A673 (cell line): Measurements from ENCODE around the gene HBD. TPM values are rescaled to one million over a fixed set of nuclear protein-coding genes. Genes with fewer than 3 reads are reported as not detected.

Experiments
- BruUV-seq: library from RNA; stranded (reverse); fragments of 400-500 nt; replicated peaks from 2 replicates; lab custom pipeline; 2021; lab: Mats Ljungman, UMichigan
- CTCF ChIA-PET: fragments of 300-600 bp; sonication (Branson Sonifier 250); formaldehyde crosslinking; loops from one replicate; lab custom pipeline; 2022; ENCODE audit warnings: antibody characterized with exemption; lab: Charles Lee
- POLR2A ChIA-PET: fragments of 300-600 bp; sonication (Branson Sonifier 250); formaldehyde crosslinking; loops from one replicate; lab custom pipeline; 2022; ENCODE audit warnings: antibody characterized with exemption; ENCODE audit not compliant: low non-redundant PET; lab: Charles Lee
- DNase-seq: peaks from one replicate; pipeline ENCODE4 v3.0.0-alpha.2; 2015; ENCODE audit warnings: low spot score
- H3K27ac ChIP-seq: fragments of 200-600 bp; sonication (generic); 2 replicates; pipeline ENCODE4 v1.5.1; 2016; ENCODE audit warnings: mixed run types, low read depth, mild to moderate bottlenecking, mixed read lengths, antibody characterized with exemption, low read length; ENCODE audit not compliant: poor library complexity, severe bottlenecking
- H3K27me3 ChIP-seq: fragments of 200-600 bp; sonication (generic); replicated peaks from 2 replicates; pipeline ENCODE4 v1.6.1; 2017; ENCODE audit warnings: mixed run types, low read depth, mild to moderate bottlenecking, mixed read lengths, antibody characterized with exemption, low read length; ENCODE audit not compliant: insufficient read depth, poor library complexity
- H3K36me3 ChIP-seq: fragments of 200-600 bp; sonication (generic); 2 replicates; pipeline ENCODE4 v1.6.1; 2016; ENCODE audit warnings: mixed run types, mild to moderate bottlenecking, mixed read lengths, antibody characterized with exemption, low read length; ENCODE audit not compliant: insufficient read depth, poor library complexity, severe bottlenecking
- H3K4me1 ChIP-seq: fragments of 200-600 bp; sonication (generic); 2 replicates; pipeline ENCODE4 v1.6.1; 2017; ENCODE audit warnings: mixed run types, mild to moderate bottlenecking, mixed read lengths, antibody characterized with exemption, low read length; ENCODE audit not compliant: insufficient read depth, poor library complexity, severe bottlenecking
- H3K4me3 ChIP-seq: fragments of 200-600 bp; sonication (generic); 2 replicates; pipeline ENCODE4 v1.5.1; 2016; ENCODE audit warnings: low read depth, mixed run types, mild to moderate bottlenecking, mixed read lengths, low read length; ENCODE audit not compliant: poor library complexity, severe bottlenecking
- H3K9me3 ChIP-seq: fragments of 200-600 bp; sonication (generic); 2 replicates; pipeline ENCODE4 v1.6.1; 2016; ENCODE audit warnings: mixed run types, low read depth, mild to moderate bottlenecking, mixed read lengths, antibody characterized with exemption, low read length; ENCODE audit not compliant: poor library complexity, severe bottlenecking
- EZH2 ChIP-seq: fragments of 200-600 bp; sonication (generic); IDR thresholded peaks from 2 replicates; pipeline ENCODE4 v1.6.1; 2017; ENCODE audit warnings: borderline replicate concordance, low read depth, mild to moderate bottlenecking, mixed read lengths, antibody characterized with exemption, low read length; ENCODE audit not compliant: poor library complexity, severe bottlenecking
- intact Hi-C: fragments of 100-400 bp; cut with micrococcal nuclease; formaldehyde crosslinking; loops from one replicate; pipeline ENCODE4 v1.10.0; 2022; ENCODE audit not compliant: unreplicated experiment
- total RNA-seq: library from RNA; stranded (reverse); gene quantifications from 2 replicates; pipeline ENCODE4 v1.2.3, GENCODE V29; 2021
- TF ChIP-seq, protein P1 (sequence below): fragments of 300-800, 200-600 bp; sonication (generic); conservative IDR thresholded peaks from 2 replicates; pipeline ENCODE4 v1.5.1; 2017; ENCODE audit warnings: low read depth, mild to moderate bottlenecking, antibody characterized with exemption, low read length, moderate library complexity, mixed read lengths

Gene HBD
- total RNA-seq, 1 experiment from 2014 or later = not detected

DNA sequence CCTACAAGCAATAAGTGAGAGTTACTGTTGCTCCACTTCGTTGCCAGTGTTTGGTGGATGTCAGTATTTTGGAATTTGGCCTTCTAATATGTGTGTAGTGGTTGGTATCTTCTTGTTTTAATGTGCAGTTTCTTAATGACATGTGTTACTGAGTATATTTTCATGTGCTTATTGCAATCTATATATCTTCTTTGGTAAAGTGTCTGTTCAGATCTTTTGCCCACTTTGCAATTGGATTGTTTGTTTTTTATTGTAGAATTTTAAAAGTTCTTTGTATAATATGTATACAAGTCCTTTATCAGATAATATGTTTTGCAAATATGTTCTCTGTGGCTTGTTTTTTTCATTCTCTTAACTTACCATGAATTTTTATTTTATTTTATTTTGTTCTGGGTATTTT is 41.5 kb downstream of the HBD start:
- TF ChIP-seq, protein P1, sequence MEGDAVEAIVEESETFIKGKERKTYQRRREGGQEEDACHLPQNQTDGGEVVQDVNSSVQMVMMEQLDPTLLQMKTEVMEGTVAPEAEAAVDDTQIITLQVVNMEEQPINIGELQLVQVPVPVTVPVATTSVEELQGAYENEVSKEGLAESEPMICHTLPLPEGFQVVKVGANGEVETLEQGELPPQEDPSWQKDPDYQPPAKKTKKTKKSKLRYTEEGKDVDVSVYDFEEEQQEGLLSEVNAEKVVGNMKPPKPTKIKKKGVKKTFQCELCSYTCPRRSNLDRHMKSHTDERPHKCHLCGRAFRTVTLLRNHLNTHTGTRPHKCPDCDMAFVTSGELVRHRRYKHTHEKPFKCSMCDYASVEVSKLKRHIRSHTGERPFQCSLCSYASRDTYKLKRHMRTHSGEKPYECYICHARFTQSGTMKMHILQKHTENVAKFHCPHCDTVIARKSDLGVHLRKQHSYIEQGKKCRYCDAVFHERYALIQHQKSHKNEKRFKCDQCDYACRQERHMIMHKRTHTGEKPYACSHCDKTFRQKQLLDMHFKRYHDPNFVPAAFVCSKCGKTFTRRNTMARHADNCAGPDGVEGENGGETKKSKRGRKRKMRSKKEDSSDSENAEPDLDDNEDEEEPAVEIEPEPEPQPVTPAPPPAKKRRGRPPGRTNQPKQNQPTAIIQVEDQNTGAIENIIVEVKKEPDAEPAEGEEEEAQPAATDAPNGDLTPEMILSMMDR = no peak
- no peak for TF ChIP-seq EZH2
- H3K4me1 ChIP-seq = no peaks in the 10 kb centered on the region
- intact Hi-C loops = no loop called here
- no peak overlapping the region for H3K4me3 ChIP-seq
- H3K27me3 ChIP-seq = no peaks in the 10 kb centered on the region
- BruUV-seq = no TSS peak
- no peak overlapping the region for H3K27ac ChIP-seq
- ChIA-PET CTCF (no interaction called here), POLR2A (no interaction called here)
- DNase-seq = no peak
- H3K9me3 ChIP-seq = no peaks in the 10 kb centered on the region
- no peaks in the 10 kb centered on the region for H3K36me3 ChIP-seq

DNA sequence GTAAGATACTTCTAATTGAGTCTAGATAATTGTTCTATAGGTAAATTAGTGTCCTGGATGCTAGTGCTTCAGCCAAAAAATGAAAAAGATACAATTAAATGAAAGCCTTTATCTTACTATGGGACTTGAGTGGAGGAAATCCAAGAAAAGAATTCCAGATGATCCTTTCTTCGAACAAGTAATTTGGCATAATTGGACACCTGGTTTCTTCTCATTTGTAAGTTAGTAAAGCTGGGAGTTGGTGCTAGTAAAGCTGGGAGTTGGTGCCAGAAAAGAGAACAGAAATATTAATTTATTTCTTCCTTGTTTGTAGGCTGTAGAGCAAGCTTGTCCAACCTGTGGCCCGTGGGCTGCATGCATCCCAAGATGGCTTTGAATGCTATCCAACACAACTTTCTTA is 46.1 kb downstream of the HBD start:
- Histone ChIP-seq H3K4me3 (no peak overlapping the region), H3K9me3 (no peaks in the 10 kb centered on the region), H3K27ac (no peak overlapping the region), H3K27me3 (no peaks in the 10 kb centered on the region), H3K4me1 (no peaks in the 10 kb centered on the region), H3K36me3 (no peaks in the 10 kb centered on the region)
- no TSS peak for BruUV-seq
- CTCF ChIA-PET = no interaction called here
- intact Hi-C loops = no loop called here
- DNase-seq = no peak
- POLR2A ChIA-PET = no interaction called here
- no peak for TF ChIP-seq EZH2
- TF ChIP-seq, protein P1 = no peak

Other genes starting within 250 kb of the HBD start
- not detected in 2 replicates for gene OR51L1, start 239.6 kb downstream of the HBD start, total RNA-seq
- not detected in 2 replicates for gene OR52J3, start 188.0 kb downstream of the HBD start, total RNA-seq
- gene OR52E2, start 174.9 kb downstream of the HBD start, total RNA-seq = not detected in 2 replicates
- gene OR52E1, start 164.9 kb downstream of the HBD start, total RNA-seq = not detected in 2 replicates
- gene OR52A5, start 96.1 kb downstream of the HBD start, total RNA-seq = not detected in 2 replicates
- gene OR52A1, start 79.7 kb downstream of the HBD start, total RNA-seq = not detected in 2 replicates
- not detected in 2 replicates for gene OR51V1, start 33.8 kb downstream of the HBD start, total RNA-seq
- not detected in 2 replicates for gene HBB, start 7.4 kb downstream of the HBD start, total RNA-seq
- not detected in 2 replicates for gene HBG1, start 15.4 kb upstream of the HBD start, total RNA-seq
- gene HBG2, start 20.3 kb upstream of the HBD start, total RNA-seq = not detected in 2 replicates
- gene HBE1, start 35.5 kb upstream of the HBD start, total RNA-seq = not detected in 2 replicates
- not detected in 2 replicates for gene OR51B4, start 67.5 kb upstream of the HBD start, total RNA-seq
- not detected in 2 replicates for gene OR51B2, start 89.8 kb upstream of the HBD start, total RNA-seq
- not detected in 2 replicates for gene OR51B5, start 109.0 kb upstream of the HBD start, total RNA-seq
- gene OR51B6, start 117.0 kb upstream of the HBD start, total RNA-seq = not detected in 2 replicates
- not detected in 2 replicates for gene OR51M1, start 149.3 kb upstream of the HBD start, total RNA-seq
- gene OR51Q1, start 187.6 kb upstream of the HBD start, total RNA-seq = not detected in 2 replicates
- gene OR51I1, start 207.0 kb upstream of the HBD start, total RNA-seq = not detected in 2 replicates
- gene OR51I2, start 214.8 kb upstream of the HBD start, total RNA-seq = not detected in 2 replicates